Duodenal mucosa (tissue), 2 donors: Measurements from ENCODE around the gene SLC16A11.
"Not testable (repeated sequence)": the region's sequence is repeated elsewhere in the genome, so short reads cannot be mapped to it uniquely, and the experiment has no call there.

Source experiments
- H3K27ac ChIP-seq: one replicate; pipeline ENCODE4 v1.7.0; 2013; ENCODE audit warnings: low read depth, low read length
- H3K27me3 ChIP-seq, 2 donors: one replicate each; pipeline ENCODE4 v1.7.0; 2013; ENCODE audit warnings: low read length in 2 of 2, control low read depth in 1 of 2; ENCODE audit not compliant: insufficient read depth in 2 of 2, control insufficient read depth in 1 of 2
- H3K36me3 ChIP-seq, 2 donors: one replicate each; pipeline ENCODE4 v1.7.0; 2013; ENCODE audit warnings: low read length in 2 of 2, control low read depth in 1 of 2; ENCODE audit not compliant: insufficient read depth in 2 of 2, control insufficient read depth in 1 of 2
- H3K4me1 ChIP-seq, 2 donors: one replicate each; pipeline ENCODE4 v1.7.0; 2013; ENCODE audit warnings: low read length in 2 of 2, control low read depth in 1 of 2; ENCODE audit not compliant: insufficient read depth in 2 of 2, control insufficient read depth in 1 of 2
- H3K4me3 ChIP-seq, 2 donors: one replicate each; pipeline ENCODE4 v1.7.0; 2013; ENCODE audit warnings: low read length in 2 of 2, low read depth in 1 of 2
- H3K9ac ChIP-seq, 2 donors: one replicate each; pipeline ENCODE4 v1.7.0; 2013; ENCODE audit warnings: low read length in 2 of 2, low read depth in 1 of 2
- H3K9me3 ChIP-seq, 2 donors: one replicate each; pipeline ENCODE4 v1.7.0; 2013; ENCODE audit warnings: low read length in 2 of 2, control low read depth in 1 of 2; ENCODE audit not compliant: control insufficient read depth in 1 of 2

SLC16A11 gene

GRCh38 chr17:7043497-7044198 is at the start of gene SLC16A11:
SLC16A11 (minus strand) TSS chr17:7044092; CDS start chr17:7043513, 579 bp downstream.
- H3K4me3 ChIP-seq: peak within 1 kb of the TSS; percentile 59 to 60
- no peaks in the 10 kb centered on the region for H3K36me3 ChIP-seq
- H3K9me3 ChIP-seq: no peaks in the 10 kb centered on the region
- peaks cover 35 to 55% of the 10 kb centered on the region in 2 donors for H3K4me1 ChIP-seq
- H3K9ac ChIP-seq: peak within 1 kb of the TSS; percentile 12 to 42
- H3K27me3 ChIP-seq: peaks cover 0 to 13% of the 10 kb centered on the region in 2 donors
- H3K27ac ChIP-seq: no peak within 1 kb of the TSS

DNA sequence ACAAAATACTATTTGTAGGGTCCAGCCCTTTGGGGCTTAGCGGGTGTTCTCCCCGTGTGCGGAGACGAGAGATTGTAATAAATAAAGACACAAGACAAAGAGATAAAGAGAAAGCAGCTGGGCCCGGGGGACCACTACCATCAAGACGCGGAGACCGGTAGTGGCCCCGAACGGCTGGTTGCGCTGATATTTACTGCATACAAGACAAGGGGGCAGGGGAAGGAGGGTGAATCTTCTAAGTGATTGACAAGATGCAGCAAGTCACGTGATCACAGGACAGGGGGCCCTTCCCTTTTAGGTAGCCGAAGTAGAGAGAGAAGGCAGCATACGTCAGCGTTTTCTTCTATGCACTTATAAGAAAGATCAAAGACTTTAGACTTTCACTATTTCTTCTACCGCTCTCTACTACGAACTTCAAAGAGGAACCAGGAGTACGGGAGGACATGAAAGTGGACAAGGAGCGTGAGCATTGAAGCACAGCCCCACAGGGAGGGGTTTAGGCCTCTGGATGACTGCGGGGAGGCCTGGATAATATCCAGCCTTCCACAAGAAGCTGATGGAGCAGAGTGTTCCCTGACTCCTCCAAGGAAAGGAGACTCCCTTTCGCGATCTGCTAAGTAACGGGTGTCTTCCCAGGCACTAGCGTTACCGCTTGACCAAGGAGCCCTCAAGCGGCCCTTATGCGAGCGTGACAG is 47.6 kb upstream of the SLC16A11 start:
- H3K9me3 ChIP-seq, H3K27ac ChIP-seq, H3K9ac ChIP-seq, H3K36me3 ChIP-seq, H3K4me3 ChIP-seq, H3K27me3 ChIP-seq, H3K4me1 ChIP-seq: not testable (repeated sequence)

DNA sequence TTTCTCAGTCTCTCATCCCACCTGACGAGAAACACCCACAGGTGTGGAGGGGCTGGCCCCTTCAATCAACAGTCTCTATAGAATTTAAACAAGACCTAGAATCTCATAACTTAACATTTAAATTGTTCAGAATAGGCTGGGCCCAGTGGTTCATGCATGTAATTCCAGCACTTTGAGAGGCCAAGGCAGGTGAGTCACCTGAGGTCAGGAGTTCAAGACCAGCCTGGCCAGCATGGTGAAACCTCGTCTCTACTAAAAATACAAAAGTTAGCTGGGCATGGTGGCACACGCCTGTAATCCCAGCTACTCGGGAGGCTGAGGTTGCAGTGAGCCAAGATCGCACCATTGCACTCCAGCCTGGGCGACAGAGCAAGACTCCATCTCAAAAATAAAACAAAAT is 45.7 kb upstream of the SLC16A11 start:
- not testable (repeated sequence) for H3K9me3 ChIP-seq, H3K27me3 ChIP-seq, H3K9ac ChIP-seq, H3K4me3 ChIP-seq, H3K4me1 ChIP-seq, H3K27ac ChIP-seq, H3K36me3 ChIP-seq

- H3K4me1 ChIP-seq, H3K36me3 ChIP-seq, H3K4me3 ChIP-seq, H3K27me3 ChIP-seq, H3K27ac ChIP-seq, H3K9me3 ChIP-seq, H3K9ac ChIP-seq: not testable (repeated sequence)
Measured at GRCh38 chr17:7088442-7088841, 44.5 kb upstream of the SLC16A11 start.

DNA sequence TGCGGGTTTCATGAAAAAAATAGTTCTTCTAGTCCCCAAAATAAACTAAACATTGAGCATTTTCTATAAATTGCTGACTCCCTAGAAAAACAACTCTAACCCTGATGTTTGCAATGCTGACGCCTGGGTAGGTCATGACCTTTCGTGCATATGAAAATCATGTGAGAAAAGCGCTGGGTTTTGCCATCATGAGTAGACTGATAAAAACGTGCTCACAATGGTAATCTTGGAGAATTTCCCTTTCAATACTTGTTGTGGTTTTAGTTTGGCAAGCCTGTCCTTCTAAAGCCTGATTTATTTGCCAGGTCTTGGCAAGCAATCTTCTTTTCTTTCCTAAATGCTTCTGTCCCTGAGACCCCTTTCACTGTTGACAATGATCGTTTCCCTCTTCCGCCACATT is 40.2 kb upstream of the SLC16A11 start:
- Histone ChIP-seq H3K9ac (no peak overlapping the region), H3K4me3 (no peak overlapping the region), H3K9me3 (no peaks in the 10 kb centered on the region), H3K4me1 (no peaks in the 10 kb centered on the region), H3K27ac (no peak overlapping the region), H3K27me3 (no peaks in the 10 kb centered on the region), H3K36me3 (no peaks in the 10 kb centered on the region)

GRCh38 chr17:7083592-7083991 is 39.7 kb upstream of the SLC16A11 start:
- Histone ChIP-seq H3K9me3 (no peaks in the 10 kb centered on the region), H3K4me3 (no peak overlapping the region), H3K9ac (no peak overlapping the region), H3K4me1 (no peaks in the 10 kb centered on the region), H3K27me3 (no peaks in the 10 kb centered on the region), H3K27ac (no peak overlapping the region), H3K36me3 (no peaks in the 10 kb centered on the region)

GRCh38 chr17:7081341-7082062 is 37.6 kb upstream of the SLC16A11 start:
- H3K27me3 ChIP-seq: no peaks in the 10 kb centered on the region
- no peak overlapping the region for H3K9ac ChIP-seq
- H3K4me3 ChIP-seq: no peak overlapping the region
- no peaks in the 10 kb centered on the region for H3K4me1 ChIP-seq
- H3K9me3 ChIP-seq: no peaks in the 10 kb centered on the region
- no peak overlapping the region for H3K27ac ChIP-seq
- no peaks in the 10 kb centered on the region for H3K36me3 ChIP-seq

DNA sequence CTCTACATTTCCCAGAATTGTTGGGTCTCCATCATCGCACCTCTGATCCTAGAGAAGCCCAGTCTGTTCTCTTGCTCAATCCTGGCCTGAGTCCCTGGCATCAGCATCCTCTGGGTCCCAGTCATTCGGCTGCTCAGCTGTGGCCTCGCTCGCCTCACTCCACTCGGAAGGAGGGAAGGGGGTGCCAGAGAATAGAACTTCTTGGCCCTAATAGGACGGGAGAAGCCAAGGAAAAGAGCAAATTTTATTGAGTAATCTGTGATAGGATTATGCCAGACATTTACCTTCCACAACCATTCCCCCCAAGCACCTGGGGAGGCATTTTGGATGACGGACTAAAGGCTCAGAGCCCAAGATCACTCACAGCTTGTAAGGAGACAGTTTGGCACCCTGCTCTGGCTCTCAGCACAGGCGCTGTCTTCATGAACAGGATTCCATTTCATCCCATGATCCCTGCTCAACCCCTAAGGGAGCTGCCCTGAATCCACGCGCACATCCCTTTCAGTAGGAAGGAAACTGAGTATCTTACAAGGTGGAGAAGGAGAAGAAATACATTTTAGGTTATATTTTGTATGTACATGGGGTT is 36.7 kb upstream of the SLC16A11 start:
- H3K9me3 ChIP-seq: no peaks in the 10 kb centered on the region

DNA sequence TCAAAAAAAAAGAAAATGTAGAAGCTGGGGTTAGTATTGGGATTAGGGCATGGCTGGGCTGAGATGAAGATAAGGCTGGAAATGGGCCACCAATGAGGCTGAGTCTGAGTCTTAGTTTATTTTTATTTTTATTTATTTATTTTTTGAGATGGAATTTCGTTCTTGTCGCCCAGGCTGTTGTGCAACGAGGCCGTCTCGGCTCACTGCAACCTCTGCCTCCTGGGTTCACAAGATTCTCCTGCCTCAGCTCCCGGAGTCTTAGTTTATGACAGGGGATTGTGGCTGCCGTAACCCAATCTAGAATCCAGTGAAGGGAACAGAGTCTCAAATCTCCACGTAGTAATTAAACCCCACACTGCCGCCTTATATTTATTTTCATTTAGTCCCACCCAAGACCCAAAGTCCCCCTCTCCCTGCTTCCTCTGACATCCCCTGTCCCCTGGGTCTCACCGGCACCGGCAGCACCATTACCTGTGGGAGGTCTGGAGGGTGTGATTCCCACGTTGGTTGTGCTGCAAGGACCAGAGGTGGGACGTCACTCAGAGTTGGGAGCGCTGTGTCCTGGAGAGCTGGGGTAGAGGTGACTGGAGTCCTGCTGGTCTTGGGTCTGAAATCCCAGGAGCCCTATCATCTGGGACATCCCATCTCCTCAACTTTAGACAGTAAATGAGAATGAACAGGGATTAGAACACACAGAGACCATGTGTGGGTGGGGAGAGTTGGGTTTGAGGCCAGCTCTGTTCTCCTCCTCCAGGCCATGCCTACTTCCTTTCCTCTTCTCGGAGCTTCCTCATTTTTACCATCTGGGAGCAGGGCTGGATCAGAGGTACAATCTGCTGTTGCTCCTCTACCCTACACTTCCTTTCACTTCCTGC is 35.9 kb upstream of the SLC16A11 start, which contains the start of gene CLEC10A:
Gene CLEC10A (minus strand): TSS at position 671 of the 875 bp plus-strand sequence. CDS start 1,439 bp downstream, outside the sequence.
- no peaks in the 10 kb centered on the region for H3K4me1 ChIP-seq
- no peaks in the 10 kb centered on the region for H3K9me3 ChIP-seq
- no peaks in the 10 kb centered on the region for H3K27me3 ChIP-seq
- H3K27ac ChIP-seq: no peak within 1 kb of the TSS
- H3K36me3 ChIP-seq: no peaks in the 10 kb centered on the region
- peak within 1 kb of the TSS; percentile 19 to 28 for H3K4me3 ChIP-seq
- H3K9ac ChIP-seq: no peak within 1 kb of the TSS

More for the DNA sequence above, 36.7 kb upstream of the SLC16A11 start:
- Histone ChIP-seq H3K4me1 (no peaks in the 10 kb centered on the region), H3K4me3 (no peak overlapping the region), H3K36me3 (no peaks in the 10 kb centered on the region), H3K9ac (no peak overlapping the region), H3K27ac (no peak overlapping the region), H3K27me3 (no peaks in the 10 kb centered on the region)
